ENCODE results near the gene TTC21B. TPM values are rescaled to one million over a fixed set of nuclear protein-coding genes. Genes with fewer than 3 reads are reported as not detected.
A peak's percentile ranks its signal among the peaks of the same experiment; 100 is the strongest.

Gene TTC21B
- total and polyA plus RNA-seq, 9 of the 15 experiments (the other 6 are each of a cell fraction or from before 2014, with no cell fraction given) = 5.2 to 34.9 (median 18.5) TPM

DNA sequence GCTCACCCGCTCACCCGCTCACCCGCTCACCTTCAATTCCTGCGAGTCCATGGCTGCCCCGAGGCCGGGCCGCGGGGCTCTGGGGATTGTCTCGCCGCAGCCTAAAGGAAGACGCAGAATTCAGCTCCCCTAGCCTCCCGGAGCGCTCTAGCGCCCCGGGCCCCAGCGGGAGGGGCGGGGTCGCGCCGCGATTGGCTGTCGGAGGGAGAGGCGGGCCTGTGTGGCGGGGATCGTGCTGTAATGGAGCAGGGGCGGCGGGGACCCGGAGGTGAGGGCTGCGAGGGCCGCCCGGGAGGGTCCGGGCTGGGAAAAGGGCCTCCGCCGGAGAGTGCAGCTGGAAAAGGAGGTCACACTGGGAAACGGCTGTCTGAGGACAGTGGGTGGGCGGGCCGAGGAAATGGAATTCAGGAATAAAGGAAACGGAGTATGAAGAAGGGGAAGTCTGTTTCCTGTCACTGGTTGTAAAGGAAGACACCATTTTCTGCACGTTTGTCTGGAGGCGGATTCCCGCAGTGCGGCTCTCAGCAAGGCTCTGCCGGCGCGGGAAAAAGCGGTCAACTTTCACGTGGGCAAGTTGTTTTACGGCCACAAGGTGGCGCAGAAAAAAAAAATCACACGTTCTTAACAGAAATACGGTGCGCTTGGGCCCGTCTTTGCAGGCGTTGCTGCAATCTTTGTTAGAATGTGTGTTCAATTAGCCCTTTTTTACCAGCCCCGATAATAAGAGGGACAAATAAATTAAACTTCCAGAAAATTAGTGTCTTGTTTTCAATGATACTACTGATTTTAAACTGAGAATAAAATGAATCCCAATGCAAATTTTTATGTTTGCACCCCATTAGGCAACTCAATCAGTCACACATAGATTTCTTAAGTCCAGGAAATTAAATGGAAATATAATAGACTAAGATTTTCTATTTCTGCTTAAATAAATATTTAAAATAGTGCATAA, at the start of gene TTC21B (continued):
- TF ChIP-seq L3MBTL2 (IDR thresholded peaks at IDR 0.05) (peak; percentile 98), E2F6 (IDR thresholded peaks at IDR 0.05; ENCODE audit: borderline replicate concordance in 1 of 2, extremely low read depth in 1 of 2, insufficient read depth in 1 of 2, insufficient read length in 1 of 2, low read depth in 1 of 2, low read length in 1 of 2, poor library complexity in 1 of 2, severe bottlenecking in 1 of 2) (peak; percentile 98 to 100), TSC22D4 (tag; IDR thresholded peaks at IDR 0.05) (no peak), POLR2A (conservative IDR thresholded peaks at IDR 0.05) (peak; percentile 90), HSF4 (CRISPR knock-in tag; IDR thresholded peaks at IDR 0.05; ENCODE audit: borderline replicate concordance) (no peak), ZNF316 (IDR thresholded peaks at IDR 0.05) (peak; percentile 24; the same call in 1 of the 2 replicates), E2F5 (CRISPR knock-in tag; IDR thresholded peaks at IDR 0.05) (peak; percentile 75; the same call in 1 of the 2 replicates), CREB3L1 (IDR thresholded peaks at IDR 0.05; ENCODE audit: borderline replicate concordance, low read depth) (peak; percentile 81), ILF3 (IDR thresholded peaks at IDR 0.05; ENCODE audit: borderline replicate concordance) (no peak), KLF16 (IDR thresholded peaks at IDR 0.05) (peak; percentile 66; the same call in 1 of the 2 replicates), MTA1 (IDR thresholded peaks at IDR 0.05; ENCODE audit: borderline replicate concordance) (peak; percentile 92), FOXK2 (conservative IDR thresholded peaks at IDR 0.05 in 1 of 2, IDR thresholded peaks at IDR 0.05 in 1 of 2; ENCODE audit: low read depth in 2 of 2) (peak; percentile 64 to 68; a peak in 1 of 4 replicates), ZNF395 (CRISPR knock-in tag; IDR thresholded peaks at IDR 0.05) (peak; percentile 89; the same call in 1 of the 2 replicates), ZBTB7A (IDR thresholded peaks at IDR 0.05; ENCODE audit: borderline replicate concordance, control insufficient read depth, low read depth, low read length) (peak; percentile 81), SAP30 (IDR thresholded peaks at IDR 0.05; ENCODE audit: borderline replicate concordance, insufficient read depth, low read depth, low read length, poor library complexity, severe bottlenecking) (peak; percentile 45), POLR2G (IDR thresholded peaks at IDR 0.05; ENCODE audit: low read depth, low read length) (peak; percentile 94), ZNF79 (CRISPR knock-in tag; IDR thresholded peaks at IDR 0.05; ENCODE audit: low read depth) (no peak), FOXK1 (CRISPR knock-in tag; IDR thresholded peaks at IDR 0.05; ENCODE audit: borderline replicate concordance) (peak; percentile 80; the same call in 1 of the 2 replicates)
- TF ChIP-seq, protein P1, sequence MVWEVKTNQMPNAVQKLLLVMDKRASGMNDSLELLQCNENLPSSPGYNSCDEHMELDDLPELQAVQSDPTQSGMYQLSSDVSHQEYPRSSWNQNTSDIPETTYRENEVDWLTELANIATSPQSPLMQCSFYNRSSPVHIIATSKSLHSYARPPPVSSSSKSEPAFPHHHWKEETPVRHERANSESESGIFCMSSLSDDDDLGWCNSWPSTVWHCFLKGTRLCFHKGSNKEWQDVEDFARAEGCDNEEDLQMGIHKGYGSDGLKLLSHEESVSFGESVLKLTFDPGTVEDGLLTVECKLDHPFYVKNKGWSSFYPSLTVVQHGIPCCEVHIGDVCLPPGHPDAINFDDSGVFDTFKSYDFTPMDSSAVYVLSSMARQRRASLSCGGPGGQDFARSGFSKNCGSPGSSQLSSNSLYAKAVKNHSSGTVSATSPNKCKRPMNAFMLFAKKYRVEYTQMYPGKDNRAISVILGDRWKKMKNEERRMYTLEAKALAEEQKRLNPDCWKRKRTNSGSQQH (CRISPR knock-in tag; IDR thresholded peaks at IDR 0.05) = peak; percentile 82; the same call in 1 of the 2 replicates

Measured in K562 (cell line).